Liver (tissue), 9 donors: Measurements from ENCODE around the gene TCFL5. TPM values are rescaled to one million over a fixed set of nuclear protein-coding genes. Genes with fewer than 3 reads are reported as not detected.

Experiments used
- DNase-seq: peaks from one replicate; pipeline ENCODE4 v3.0.0-alpha.2; 2017; ENCODE audit warnings: low spot score
- H3K27ac ChIP-seq, 2 donors: one replicate each; pipeline ENCODE4 v1.7.0; 2013; ENCODE audit warnings: inconsistent platforms in 2 of 2, low read length in 2 of 2, control low read depth in 1 of 2, low read depth in 1 of 2, mild to moderate bottlenecking in 1 of 2
- H3K27me3 ChIP-seq, 4 donors: one replicate each; pipeline versions ENCODE4 v1.6.1 to v1.7.0; 2013; ENCODE audit warnings: low read length in 3 of 4, inconsistent platforms in 1 of 4, mild to moderate bottlenecking in 1 of 4, moderate library complexity in 1 of 4; ENCODE audit not compliant: control insufficient read depth in 4 of 4, insufficient read depth in 4 of 4
- H3K36me3 ChIP-seq, 4 donors: one replicate each; pipeline versions ENCODE4 v1.6.1 to v1.7.0; 2013; ENCODE audit warnings: low read length in 3 of 4, mild to moderate bottlenecking in 3 of 4, low read depth in 1 of 4, moderate library complexity in 1 of 4; ENCODE audit not compliant: control insufficient read depth in 4 of 4, insufficient read depth in 3 of 4
- H3K4me1 ChIP-seq, 4 donors: one replicate each; pipeline versions ENCODE4 v1.6.1 to v1.7.0; 2013; ENCODE audit warnings: low read length in 3 of 4, mild to moderate bottlenecking in 3 of 4, moderate library complexity in 1 of 4; ENCODE audit not compliant: control insufficient read depth in 4 of 4, insufficient read depth in 4 of 4
- H3K4me3 ChIP-seq, 3 donors: one replicate each; pipeline versions ENCODE4 v1.6.1 to v1.7.0; 2013; ENCODE audit warnings: low read length in 3 of 3, control low read depth in 1 of 3, low read depth in 1 of 3, mild to moderate bottlenecking in 1 of 3
- H3K9ac ChIP-seq, 2 donors: one replicate each; pipeline ENCODE4 v1.7.0; 2013; ENCODE audit warnings: low read length in 2 of 2, mild to moderate bottlenecking in 2 of 2, moderate library complexity in 2 of 2, control low read depth in 1 of 2, low read depth in 1 of 2
- H3K9me3 ChIP-seq, 4 donors: one replicate each; pipeline versions ENCODE4 v1.6.1 to v1.7.0; 2013; ENCODE audit warnings: low read length in 3 of 4; ENCODE audit not compliant: control insufficient read depth in 4 of 4
- EGR1 ChIP-seq, 2 donors: IDR thresholded peaks; 2 replicates each; pipeline ENCODE4 v1.6.1; 2016 to 2018; ENCODE audit warnings: antibody characterized with exemption in 2 of 2, low read depth in 2 of 2
- FOXA1 ChIP-seq: IDR thresholded peaks from 2 replicates; pipeline ENCODE4 v1.6.1; 2016; ENCODE audit warnings: antibody characterized with exemption
- FOXA2 ChIP-seq: IDR thresholded peaks from 2 replicates; pipeline ENCODE4 v1.6.1; 2016; ENCODE audit warnings: antibody characterized with exemption
- GABPA ChIP-seq, 2 donors: IDR thresholded peaks in 1 of 2; conservative IDR thresholded peaks in 1 of 2; 2 replicates each; pipeline ENCODE4 v1.6.1; 2016; ENCODE audit warnings: antibody characterized with exemption in 2 of 2, mild to moderate bottlenecking in 1 of 2, moderate library complexity in 1 of 2
- HNF4A ChIP-seq, 2 donors: conservative IDR thresholded peaks; 2 replicates each; pipeline ENCODE4 v1.6.1; 2016; ENCODE audit warnings: antibody characterized with exemption in 2 of 2, mild to moderate bottlenecking in 2 of 2
- HNF4G ChIP-seq: IDR thresholded peaks from 2 replicates; pipeline ENCODE4 v1.6.1; 2016; ENCODE audit warnings: antibody characterized with exemption
- JUND ChIP-seq, 2 donors: IDR thresholded peaks; 2 replicates each; pipeline ENCODE4 v1.6.1; 2016; ENCODE audit warnings: antibody characterized with exemption in 2 of 2
- NR2F2 ChIP-seq: IDR thresholded peaks from 2 replicates; pipeline ENCODE4 v1.6.1; 2016; ENCODE audit warnings: antibody characterized with exemption
- RAD21 ChIP-seq, 2 donors: IDR thresholded peaks; 2 replicates each; pipeline ENCODE4 v1.6.1; 2016; ENCODE audit warnings: antibody characterized with exemption in 2 of 2, mild to moderate bottlenecking in 2 of 2
- TAF1 ChIP-seq: conservative IDR thresholded peaks from 2 replicates; pipeline ENCODE4 v1.6.1; 2016; ENCODE audit warnings: antibody characterized with exemption, mild to moderate bottlenecking
- YY1 ChIP-seq: IDR thresholded peaks from 2 replicates; pipeline ENCODE4 v1.6.1; 2016; ENCODE audit warnings: antibody characterized with exemption, mild to moderate bottlenecking
- WGBS: extraction: QIAGEN DNeasy Blood & Tissue Kit; methylation state at CpG from one replicate; pipeline ENCODE4 v1.1.7; 2013; 5-methylcytosine and 5-hydroxymethylcytosine counted together
- polyA plus RNA-seq, 2 donors: library from polyadenylated mRNA; stranded (reverse) in 1 of 2; unstranded in 1 of 2; fragments of 200-250 nt in 1 of 2; fragments of >200 nt in 1 of 2; fragmentation: Nextera tagmentation in 1 of 2; extraction: Ambion mirVana in 1 of 2; gene quantifications; one replicate each; pipeline versions ENCODE4 v1.2.1 to v1.2.3, GENCODE V29; 2013 to 2015
- total RNA-seq, 2 donors: library from RNA; depleted of rRNA; stranded (reverse); fragments of >200 nt; gene quantifications; one replicate each; pipeline ENCODE4 v1.2.3, GENCODE V29; 2014
- TF ChIP-seq, protein P1 (sequence below): IDR thresholded peaks from 2 replicates; pipeline ENCODE4 v1.6.1; 2016; ENCODE audit warnings: antibody characterized with exemption
- TF ChIP-seq, protein P2 (sequence below): IDR thresholded peaks from 2 replicates; pipeline ENCODE4 v1.6.1; 2016; ENCODE audit warnings: antibody characterized with exemption
- TF ChIP-seq, protein P3 (sequence below): fragments of 150-350 bp; IDR thresholded peaks from 2 replicates; pipeline ENCODE4 v1.5.1; 2017; ENCODE audit warnings: improper control_type of control experiment, low read depth, low read length; ENCODE audit not compliant: missing input control
- TF ChIP-seq, protein P4 (sequence below): IDR thresholded peaks from 2 replicates; pipeline ENCODE4 v1.6.1; 2016; ENCODE audit warnings: antibody characterized with exemption, mild to moderate bottlenecking
- TF ChIP-seq, protein P5 (sequence below): IDR thresholded peaks from 2 replicates; pipeline ENCODE4 v1.6.1; 2016; ENCODE audit warnings: antibody characterized with exemption
- donor health status: healthy.
- donor health status: healthy.
- donor health status: healthy.
- donor health status: healthy.
- donor health status: healthy.

Gene TCFL5
- total and polyA plus RNA-seq, 4 donors: 0.79 to 3.8 (median 2.2) TPM

DNA sequence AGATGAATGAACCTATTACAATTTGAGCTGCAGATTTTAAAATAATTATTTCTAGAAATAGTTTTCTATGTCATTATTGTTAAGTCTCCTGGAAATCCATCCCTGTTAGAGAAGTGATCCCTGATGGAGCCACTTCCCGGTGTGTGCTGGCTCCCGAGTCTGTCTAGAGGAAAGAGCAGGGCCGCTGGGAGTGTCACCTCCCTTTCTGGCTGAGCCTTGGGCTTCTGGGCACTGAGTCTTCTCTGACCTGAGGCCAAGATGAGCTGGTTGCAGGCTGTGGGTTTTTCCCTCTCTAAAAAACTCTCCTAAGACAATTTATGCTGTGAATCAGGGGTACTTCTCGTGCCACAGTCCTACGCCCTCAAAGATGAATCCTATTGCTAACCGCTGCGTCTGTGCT lies 28.8 kb upstream of the TCFL5 start (continued):
- TF ChIP-seq FOXA2: no peak
- no peak for TF ChIP-seq HNF4A (conservative IDR thresholded peaks at IDR 0.05)
- no peak for TF ChIP-seq FOXA1
- no peak for TF ChIP-seq JUND (IDR thresholded peaks at IDR 0.05)
- no peak for TF ChIP-seq TAF1
- TF ChIP-seq, protein P1, sequence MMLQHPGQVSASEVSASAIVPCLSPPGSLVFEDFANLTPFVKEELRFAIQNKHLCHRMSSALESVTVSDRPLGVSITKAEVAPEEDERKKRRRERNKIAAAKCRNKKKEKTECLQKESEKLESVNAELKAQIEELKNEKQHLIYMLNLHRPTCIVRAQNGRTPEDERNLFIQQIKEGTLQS: no peak
- TF ChIP-seq GABPA (IDR thresholded peaks at IDR 0.05 in 1 of 2, conservative IDR thresholded peaks at IDR 0.05 in 1 of 2): no peak

DNA sequence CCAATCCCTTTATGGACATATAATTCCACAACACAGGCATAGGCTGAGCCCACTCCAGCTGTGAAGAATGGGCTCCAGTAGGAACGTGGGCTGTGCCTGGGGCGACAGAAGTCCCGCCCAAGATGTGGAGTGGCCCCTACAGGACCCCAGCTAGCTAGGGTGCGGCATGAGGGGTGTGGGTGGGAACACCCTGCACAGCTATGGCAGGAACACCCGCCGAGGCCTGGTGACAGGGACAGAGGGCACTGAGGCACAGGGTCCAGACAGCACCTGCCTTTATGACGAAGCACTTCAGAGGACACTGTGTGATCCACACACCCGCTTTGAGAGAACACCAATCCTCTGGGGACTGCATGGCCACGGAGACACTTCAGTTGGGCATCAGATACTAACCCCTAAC lies 28.2 kb upstream of the TCFL5 start:
- Histone ChIP-seq H3K9me3 (no peaks in the 10 kb centered on the region), H3K4me1 (peaks cover 2 to 32% (median 25%) of the 10 kb centered on the region in 4 donors), H3K27ac (no peak overlapping the region), H3K9ac (no peak overlapping the region), H3K27me3 (no peaks in the 10 kb centered on the region), H3K4me3 (no peak overlapping the region), H3K36me3 (peaks cover 16 to 62% (median 49%) of the 10 kb centered on the region in 4 donors)
- 95% methylated on average over 9 of the region's 9 CpGs for WGBS
- no peak for DNase-seq
- no peak for TF ChIP-seq FOXA1
- no peak for TF ChIP-seq JUND (IDR thresholded peaks at IDR 0.05)
- no peak for TF ChIP-seq NR2F2
- no peak for TF ChIP-seq RAD21 (IDR thresholded peaks at IDR 0.05)
- no peak for TF ChIP-seq YY1

DNA sequence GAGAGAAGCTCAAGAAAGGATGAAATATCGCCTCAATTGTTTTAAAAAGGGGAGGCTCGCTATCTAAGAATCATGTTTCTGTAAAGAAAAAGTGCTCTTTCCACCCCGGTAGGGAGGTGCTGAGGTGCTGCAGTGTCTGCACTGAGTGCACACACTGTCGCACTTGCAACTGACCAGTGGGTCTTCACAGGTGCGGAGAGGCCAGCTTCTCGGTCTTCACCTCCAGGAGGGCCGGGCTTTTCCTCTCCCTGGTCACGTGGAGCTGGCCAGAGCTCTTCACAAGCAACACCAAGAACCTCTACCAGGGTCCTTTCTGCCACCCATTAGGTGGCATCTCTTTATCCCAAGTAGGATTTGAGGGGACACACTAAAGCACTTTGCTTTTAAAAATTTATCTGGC lies 27.8 kb upstream of the TCFL5 start:
- Histone ChIP-seq H3K27ac (no peak overlapping the region), H3K36me3 (peaks cover 16 to 57% (median 45%) of the 10 kb centered on the region in 4 donors), H3K27me3 (no peaks in the 10 kb centered on the region), H3K4me3 (no peak overlapping the region), H3K9ac (no peak overlapping the region), H3K4me1 (peaks cover 2 to 32% (median 25%) of the 10 kb centered on the region in 4 donors), H3K9me3 (no peaks in the 10 kb centered on the region)
- no peak for DNase-seq
- TF ChIP-seq, protein P2, sequence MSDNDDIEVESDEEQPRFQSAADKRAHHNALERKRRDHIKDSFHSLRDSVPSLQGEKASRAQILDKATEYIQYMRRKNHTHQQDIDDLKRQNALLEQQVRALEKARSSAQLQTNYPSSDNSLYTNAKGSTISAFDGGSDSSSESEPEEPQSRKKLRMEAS: no peak
- no peak for TF ChIP-seq TAF1
- TF ChIP-seq HNF4G: no peak
- TF ChIP-seq JUND (IDR thresholded peaks at IDR 0.05): no peak
- TF ChIP-seq, protein P3, sequence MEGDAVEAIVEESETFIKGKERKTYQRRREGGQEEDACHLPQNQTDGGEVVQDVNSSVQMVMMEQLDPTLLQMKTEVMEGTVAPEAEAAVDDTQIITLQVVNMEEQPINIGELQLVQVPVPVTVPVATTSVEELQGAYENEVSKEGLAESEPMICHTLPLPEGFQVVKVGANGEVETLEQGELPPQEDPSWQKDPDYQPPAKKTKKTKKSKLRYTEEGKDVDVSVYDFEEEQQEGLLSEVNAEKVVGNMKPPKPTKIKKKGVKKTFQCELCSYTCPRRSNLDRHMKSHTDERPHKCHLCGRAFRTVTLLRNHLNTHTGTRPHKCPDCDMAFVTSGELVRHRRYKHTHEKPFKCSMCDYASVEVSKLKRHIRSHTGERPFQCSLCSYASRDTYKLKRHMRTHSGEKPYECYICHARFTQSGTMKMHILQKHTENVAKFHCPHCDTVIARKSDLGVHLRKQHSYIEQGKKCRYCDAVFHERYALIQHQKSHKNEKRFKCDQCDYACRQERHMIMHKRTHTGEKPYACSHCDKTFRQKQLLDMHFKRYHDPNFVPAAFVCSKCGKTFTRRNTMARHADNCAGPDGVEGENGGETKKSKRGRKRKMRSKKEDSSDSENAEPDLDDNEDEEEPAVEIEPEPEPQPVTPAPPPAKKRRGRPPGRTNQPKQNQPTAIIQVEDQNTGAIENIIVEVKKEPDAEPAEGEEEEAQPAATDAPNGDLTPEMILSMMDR: no peak
- TF ChIP-seq NR2F2: no peak
- 91% methylated on average over 8 of the region's 8 CpGs for WGBS

DNA sequence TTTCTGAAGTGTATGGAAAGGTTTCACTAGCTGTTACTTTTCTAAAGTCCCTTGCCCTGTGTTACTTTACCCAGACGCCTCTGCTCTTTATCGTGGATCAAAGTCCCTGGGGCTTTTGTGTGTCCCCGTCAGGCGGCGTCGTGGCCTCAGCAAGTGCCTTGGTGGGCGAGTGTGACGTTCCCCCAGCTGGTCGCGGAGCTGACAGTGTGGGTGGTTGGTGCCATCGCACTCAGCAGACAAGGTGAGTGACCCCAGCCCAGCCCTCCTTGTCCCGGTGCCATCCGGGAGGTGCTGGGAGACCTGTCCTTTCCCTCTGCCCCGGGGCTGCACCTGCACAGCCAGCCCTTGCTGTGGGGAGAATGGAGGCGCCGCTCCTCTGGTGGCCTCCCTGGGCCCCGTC lies 27.3 kb upstream of the TCFL5 start:
- DNase-seq: no peak
- 48% methylated on average over 17 of the region's 17 CpGs for WGBS
- no peaks in the 10 kb centered on the region for H3K9me3 ChIP-seq
- H3K27ac ChIP-seq: no peak overlapping the region
- H3K27me3 ChIP-seq: no peaks in the 10 kb centered on the region
- H3K4me3 ChIP-seq: no peak overlapping the region
- TF ChIP-seq, protein P4, sequence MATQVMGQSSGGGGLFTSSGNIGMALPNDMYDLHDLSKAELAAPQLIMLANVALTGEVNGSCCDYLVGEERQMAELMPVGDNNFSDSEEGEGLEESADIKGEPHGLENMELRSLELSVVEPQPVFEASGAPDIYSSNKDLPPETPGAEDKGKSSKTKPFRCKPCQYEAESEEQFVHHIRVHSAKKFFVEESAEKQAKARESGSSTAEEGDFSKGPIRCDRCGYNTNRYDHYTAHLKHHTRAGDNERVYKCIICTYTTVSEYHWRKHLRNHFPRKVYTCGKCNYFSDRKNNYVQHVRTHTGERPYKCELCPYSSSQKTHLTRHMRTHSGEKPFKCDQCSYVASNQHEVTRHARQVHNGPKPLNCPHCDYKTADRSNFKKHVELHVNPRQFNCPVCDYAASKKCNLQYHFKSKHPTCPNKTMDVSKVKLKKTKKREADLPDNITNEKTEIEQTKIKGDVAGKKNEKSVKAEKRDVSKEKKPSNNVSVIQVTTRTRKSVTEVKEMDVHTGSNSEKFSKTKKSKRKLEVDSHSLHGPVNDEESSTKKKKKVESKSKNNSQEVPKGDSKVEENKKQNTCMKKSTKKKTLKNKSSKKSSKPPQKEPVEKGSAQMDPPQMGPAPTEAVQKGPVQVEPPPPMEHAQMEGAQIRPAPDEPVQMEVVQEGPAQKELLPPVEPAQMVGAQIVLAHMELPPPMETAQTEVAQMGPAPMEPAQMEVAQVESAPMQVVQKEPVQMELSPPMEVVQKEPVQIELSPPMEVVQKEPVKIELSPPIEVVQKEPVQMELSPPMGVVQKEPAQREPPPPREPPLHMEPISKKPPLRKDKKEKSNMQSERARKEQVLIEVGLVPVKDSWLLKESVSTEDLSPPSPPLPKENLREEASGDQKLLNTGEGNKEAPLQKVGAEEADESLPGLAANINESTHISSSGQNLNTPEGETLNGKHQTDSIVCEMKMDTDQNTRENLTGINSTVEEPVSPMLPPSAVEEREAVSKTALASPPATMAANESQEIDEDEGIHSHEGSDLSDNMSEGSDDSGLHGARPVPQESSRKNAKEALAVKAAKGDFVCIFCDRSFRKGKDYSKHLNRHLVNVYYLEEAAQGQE: no peak
- TF ChIP-seq EGR1 (IDR thresholded peaks at IDR 0.05; ENCODE audit: low read depth in 2 of 2) (no peak), JUND (IDR thresholded peaks at IDR 0.05) (no peak), HNF4A (conservative IDR thresholded peaks at IDR 0.05) (peak; percentile 32 to 63)
- TF ChIP-seq, protein P5, sequence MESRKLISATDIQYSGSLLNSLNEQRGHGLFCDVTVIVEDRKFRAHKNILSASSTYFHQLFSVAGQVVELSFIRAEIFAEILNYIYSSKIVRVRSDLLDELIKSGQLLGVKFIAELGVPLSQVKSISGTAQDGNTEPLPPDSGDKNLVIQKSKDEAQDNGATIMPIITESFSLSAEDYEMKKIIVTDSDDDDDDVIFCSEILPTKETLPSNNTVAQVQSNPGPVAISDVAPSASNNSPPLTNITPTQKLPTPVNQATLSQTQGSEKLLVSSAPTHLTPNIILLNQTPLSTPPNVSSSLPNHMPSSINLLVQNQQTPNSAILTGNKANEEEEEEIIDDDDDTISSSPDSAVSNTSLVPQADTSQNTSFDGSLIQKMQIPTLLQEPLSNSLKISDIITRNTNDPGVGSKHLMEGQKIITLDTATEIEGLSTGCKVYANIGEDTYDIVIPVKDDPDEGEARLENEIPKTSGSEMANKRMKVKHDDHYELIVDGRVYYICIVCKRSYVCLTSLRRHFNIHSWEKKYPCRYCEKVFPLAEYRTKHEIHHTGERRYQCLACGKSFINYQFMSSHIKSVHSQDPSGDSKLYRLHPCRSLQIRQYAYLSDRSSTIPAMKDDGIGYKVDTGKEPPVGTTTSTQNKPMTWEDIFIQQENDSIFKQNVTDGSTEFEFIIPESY: no peak
- H3K36me3 ChIP-seq: peaks cover 16 to 52% (median 40%) of the 10 kb centered on the region in 4 donors
- no peak overlapping the region for H3K9ac ChIP-seq
- peaks cover 2 to 32% (median 25%) of the 10 kb centered on the region in 4 donors for H3K4me1 ChIP-seq
